Measurements from ENCODE around the gene PRICKLE2. TPM values are rescaled to one million over a fixed set of nuclear protein-coding genes. Genes with fewer than 3 reads are reported as not detected.

The PRICKLE2 gene
- total and polyA plus RNA-seq, 10 donors = 0.27 to 11.4 (median 5.4) TPM

- Histone ChIP-seq H3K36me3 (no peaks in the 10 kb centered on the region), H3K4me3 (no peak overlapping the region), H3K27me3 (replicated peaks in 1 of 7) (no peaks in the 10 kb centered on the region), H3K27ac (no peak overlapping the region), H3K4me1 (peaks cover 0 to 10% (median 0%) of the 10 kb centered on the region in 6 donors), H3K9me3 (no peaks in the 10 kb centered on the region)
- no peak for TF ChIP-seq POLR2A (IDR thresholded peaks at IDR 0.05)
- TF ChIP-seq, protein P1, sequence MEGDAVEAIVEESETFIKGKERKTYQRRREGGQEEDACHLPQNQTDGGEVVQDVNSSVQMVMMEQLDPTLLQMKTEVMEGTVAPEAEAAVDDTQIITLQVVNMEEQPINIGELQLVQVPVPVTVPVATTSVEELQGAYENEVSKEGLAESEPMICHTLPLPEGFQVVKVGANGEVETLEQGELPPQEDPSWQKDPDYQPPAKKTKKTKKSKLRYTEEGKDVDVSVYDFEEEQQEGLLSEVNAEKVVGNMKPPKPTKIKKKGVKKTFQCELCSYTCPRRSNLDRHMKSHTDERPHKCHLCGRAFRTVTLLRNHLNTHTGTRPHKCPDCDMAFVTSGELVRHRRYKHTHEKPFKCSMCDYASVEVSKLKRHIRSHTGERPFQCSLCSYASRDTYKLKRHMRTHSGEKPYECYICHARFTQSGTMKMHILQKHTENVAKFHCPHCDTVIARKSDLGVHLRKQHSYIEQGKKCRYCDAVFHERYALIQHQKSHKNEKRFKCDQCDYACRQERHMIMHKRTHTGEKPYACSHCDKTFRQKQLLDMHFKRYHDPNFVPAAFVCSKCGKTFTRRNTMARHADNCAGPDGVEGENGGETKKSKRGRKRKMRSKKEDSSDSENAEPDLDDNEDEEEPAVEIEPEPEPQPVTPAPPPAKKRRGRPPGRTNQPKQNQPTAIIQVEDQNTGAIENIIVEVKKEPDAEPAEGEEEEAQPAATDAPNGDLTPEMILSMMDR (IDR thresholded peaks at IDR 0.05 in 8 of 11, conservative IDR thresholded peaks at IDR 0.05 in 3 of 11) = no peak
- TF ChIP-seq POLR2AphosphoS5 (IDR thresholded peaks at IDR 0.05) = no peak
- DNase-seq = no peak
- WGBS, 5 donors = 44 to 63% (median 54%) methylated on average over 5 of the region's 5 CpGs
- intact Hi-C loops (cut with DNase I; ENCODE audit: low total_unique reads) = no loop called here
Observed at GRCh38 chr3:64120876-64121275, 104.4 kb downstream of the PRICKLE2 start.

- intact Hi-C loops (cut with DNase I; ENCODE audit: low total_unique reads) = no loop called here
- peaks cover 0 to 10% (median 0%) of the 10 kb centered on the region in 6 donors for H3K4me1 ChIP-seq
- no peaks in the 10 kb centered on the region for H3K36me3 ChIP-seq
- H3K27ac ChIP-seq = no peak overlapping the region
- peaks cover 0 to 5% (median 0%) of the 10 kb centered on the region in 7 donors for H3K27me3 ChIP-seq (replicated peaks in 1 of 7)
- TF ChIP-seq POLR2A (IDR thresholded peaks at IDR 0.05) = no peak
- TF ChIP-seq POLR2AphosphoS5 (IDR thresholded peaks at IDR 0.05) = no peak
- TF ChIP-seq, protein P1 (IDR thresholded peaks at IDR 0.05 in 8 of 11, conservative IDR thresholded peaks at IDR 0.05 in 3 of 11) = no peak
- no peak overlapping the region for H3K4me3 ChIP-seq
- WGBS, 5 donors = 92 to 97% (median 97%) methylated on average over 1 of the region's 1 CpG
- DNase-seq = no peak
- peaks cover 0 to 8% (median 2%) of the 10 kb centered on the region in 8 donors for H3K9me3 ChIP-seq
Observed at GRCh38 chr3:64117483-64117882, 107.8 kb downstream of the PRICKLE2 start.

DNA sequence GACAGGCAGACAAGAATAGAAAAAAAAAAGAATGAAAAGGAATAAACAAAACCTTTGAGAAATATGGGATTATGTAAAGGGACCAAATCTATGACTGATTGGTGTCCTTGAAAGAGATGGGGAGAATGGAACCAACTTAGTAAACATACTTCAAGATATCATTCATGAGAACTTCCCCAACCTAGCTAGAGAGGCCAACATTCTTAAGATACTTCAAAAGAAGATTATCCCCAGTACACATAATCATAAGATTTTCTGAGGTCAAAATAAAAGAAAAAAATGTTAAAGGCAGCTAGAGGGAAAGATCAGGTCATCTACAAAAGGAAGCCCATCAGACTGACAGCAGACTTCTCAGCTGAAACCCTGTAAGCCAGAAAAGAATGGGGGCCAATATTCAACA is 110.6 kb downstream of the PRICKLE2 start:
- intact Hi-C loops (cut with DNase I; ENCODE audit: low total_unique reads) = no loop called here
- DNase-seq = no peak
- Histone ChIP-seq H3K36me3 (no peaks in the 10 kb centered on the region), H3K4me1 (no peaks in the 10 kb centered on the region), H3K27ac (no peak overlapping the region), H3K9me3 (peaks cover 0 to 8% (median 2%) of the 10 kb centered on the region in 8 donors), H3K4me3 (no peak overlapping the region), H3K27me3 (replicated peaks in 1 of 7) (peaks cover 0 to 5% (median 0%) of the 10 kb centered on the region in 7 donors)
- TF ChIP-seq POLR2AphosphoS5 (IDR thresholded peaks at IDR 0.05) (no peak), POLR2A (IDR thresholded peaks at IDR 0.05) (no peak)
- TF ChIP-seq, protein P1 (IDR thresholded peaks at IDR 0.05 in 8 of 11, conservative IDR thresholded peaks at IDR 0.05 in 3 of 11) = no peak

DNA sequence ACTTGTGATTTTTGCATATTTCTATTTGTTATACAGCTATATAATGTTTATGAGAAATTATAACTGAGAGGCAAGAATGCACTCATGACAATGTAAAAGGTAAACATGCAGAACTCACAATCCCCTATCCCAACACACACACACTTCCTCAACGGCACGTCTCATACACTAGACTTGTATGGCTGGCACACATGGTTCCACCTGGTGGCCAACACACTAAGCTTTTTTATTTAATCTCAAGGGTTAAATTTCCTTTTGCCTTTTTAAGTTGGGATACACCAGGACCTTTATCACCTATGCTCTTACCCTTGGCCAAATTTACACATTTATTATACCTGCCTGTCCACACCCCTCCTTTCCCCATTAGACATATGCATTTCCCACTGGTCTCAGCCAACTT is 113.4 kb downstream of the PRICKLE2 start:
- Histone ChIP-seq H3K4me3 (no peak overlapping the region), H3K9me3 (peaks cover 0 to 8% (median 2%) of the 10 kb centered on the region in 8 donors), H3K27ac (no peak overlapping the region), H3K4me1 (no peaks in the 10 kb centered on the region), H3K36me3 (no peaks in the 10 kb centered on the region), H3K27me3 (replicated peaks in 1 of 7) (peaks cover 0 to 5% (median 0%) of the 10 kb centered on the region in 7 donors)
- no peak for DNase-seq
- 41 to 76% (median 44%) methylated on average over 2 of the region's 2 CpGs for WGBS, 5 donors
- TF ChIP-seq POLR2AphosphoS5 (IDR thresholded peaks at IDR 0.05) (no peak), POLR2A (IDR thresholded peaks at IDR 0.05) (no peak)
- TF ChIP-seq, protein P1 (IDR thresholded peaks at IDR 0.05 in 8 of 11, conservative IDR thresholded peaks at IDR 0.05 in 3 of 11) = no peak
- intact Hi-C loops (cut with DNase I; ENCODE audit: low total_unique reads) = no loop called here

Measured in spleen (tissue), 11 donors.